Measurements from ENCODE around the gene NEDD4L. TPM values are rescaled to one million over a fixed set of nuclear protein-coding genes. Genes with fewer than 3 reads are reported as not detected.

The NEDD4L gene
- total RNA-seq, 1 donor from 2014 or later, result 209 TPM

DNA sequence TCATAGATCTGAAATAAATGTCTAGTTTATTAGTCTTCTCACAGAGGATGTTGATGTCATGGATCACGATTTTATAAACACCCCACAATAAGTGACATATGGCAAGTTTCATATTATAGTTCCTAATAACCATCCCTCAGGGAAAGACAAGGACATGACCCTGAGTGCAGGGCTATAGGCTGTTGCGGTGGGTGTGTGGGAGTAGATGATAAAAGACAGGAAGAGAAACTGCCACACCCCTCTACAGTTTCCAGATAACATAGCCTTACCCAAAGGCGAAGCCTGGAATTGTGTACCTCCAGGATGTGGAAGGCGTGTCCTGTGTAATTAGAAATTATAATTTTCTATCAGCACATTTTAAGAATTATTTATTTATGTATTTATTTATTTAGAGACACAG lies 2.4 kb upstream of the NEDD4L start:
- TF ChIP-seq, protein P1, sequence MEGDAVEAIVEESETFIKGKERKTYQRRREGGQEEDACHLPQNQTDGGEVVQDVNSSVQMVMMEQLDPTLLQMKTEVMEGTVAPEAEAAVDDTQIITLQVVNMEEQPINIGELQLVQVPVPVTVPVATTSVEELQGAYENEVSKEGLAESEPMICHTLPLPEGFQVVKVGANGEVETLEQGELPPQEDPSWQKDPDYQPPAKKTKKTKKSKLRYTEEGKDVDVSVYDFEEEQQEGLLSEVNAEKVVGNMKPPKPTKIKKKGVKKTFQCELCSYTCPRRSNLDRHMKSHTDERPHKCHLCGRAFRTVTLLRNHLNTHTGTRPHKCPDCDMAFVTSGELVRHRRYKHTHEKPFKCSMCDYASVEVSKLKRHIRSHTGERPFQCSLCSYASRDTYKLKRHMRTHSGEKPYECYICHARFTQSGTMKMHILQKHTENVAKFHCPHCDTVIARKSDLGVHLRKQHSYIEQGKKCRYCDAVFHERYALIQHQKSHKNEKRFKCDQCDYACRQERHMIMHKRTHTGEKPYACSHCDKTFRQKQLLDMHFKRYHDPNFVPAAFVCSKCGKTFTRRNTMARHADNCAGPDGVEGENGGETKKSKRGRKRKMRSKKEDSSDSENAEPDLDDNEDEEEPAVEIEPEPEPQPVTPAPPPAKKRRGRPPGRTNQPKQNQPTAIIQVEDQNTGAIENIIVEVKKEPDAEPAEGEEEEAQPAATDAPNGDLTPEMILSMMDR (IDR thresholded peaks at IDR 0.05; ENCODE audit: partially characterized antibody, unreplicated experiment), result no peak
- Mint-ChIP-seq H3K27ac (ENCODE audit: unreplicated experiment) (no peak overlapping the region), H3K4me1 (ENCODE audit: low read depth, unreplicated experiment) (peaks cover 11% of the 10 kb centered on the region), H3K36me3 (ENCODE audit: unreplicated experiment) (no peaks in the 10 kb centered on the region), H3K4me3 (ENCODE audit: unreplicated experiment) (peak overlapping the region; percentile 56), H3K9me3 (ENCODE audit: unreplicated experiment) (peaks cover 18% of the 10 kb centered on the region), H3K27me3 (ENCODE audit: unreplicated experiment) (peaks cover 15% of the 10 kb centered on the region)
- DNase-seq, result no peak

DNA sequence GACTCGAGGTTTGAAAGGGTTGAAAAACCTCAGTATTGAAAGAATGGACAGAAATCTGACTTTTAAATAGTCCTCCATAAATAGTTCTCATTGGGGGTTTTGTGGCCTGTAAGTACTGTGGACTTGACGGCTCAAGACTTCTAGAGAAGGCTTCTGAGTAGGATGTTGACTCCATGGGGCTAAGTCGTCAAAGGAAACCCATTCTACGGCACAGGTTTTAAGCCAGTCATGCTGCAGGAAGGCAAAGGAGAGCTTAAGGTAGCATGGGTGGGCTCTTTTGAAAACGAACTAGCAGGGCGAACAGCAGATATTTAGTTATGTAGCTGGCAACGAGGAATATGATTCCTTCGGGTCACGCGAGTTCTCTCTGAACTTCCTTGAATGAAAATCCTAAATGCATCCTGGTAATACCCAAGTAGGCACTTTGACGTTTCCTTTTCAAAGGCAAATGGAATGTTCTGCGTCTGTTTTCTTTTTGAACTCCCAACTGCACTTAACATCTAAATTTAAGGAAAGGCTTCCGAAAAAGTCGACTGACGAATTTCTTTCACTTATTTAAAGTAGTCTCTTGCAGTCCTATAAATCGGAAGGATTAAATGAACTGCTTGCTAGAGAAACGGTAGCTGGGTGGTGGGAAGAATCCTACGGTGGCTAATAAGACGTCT lies 1.1 kb upstream of the NEDD4L start:
- H3K27me3 Mint-ChIP-seq (ENCODE audit: unreplicated experiment), result peaks cover 15% of the 10 kb centered on the region
- TF ChIP-seq, protein P1 (IDR thresholded peaks at IDR 0.05; ENCODE audit: partially characterized antibody, unreplicated experiment), result no peak
- peak overlapping the region; percentile 92 for H3K4me3 Mint-ChIP-seq (ENCODE audit: unreplicated experiment)
- peaks cover 18% of the 10 kb centered on the region for H3K9me3 Mint-ChIP-seq (ENCODE audit: unreplicated experiment)
- no peaks in the 10 kb centered on the region for H3K36me3 Mint-ChIP-seq (ENCODE audit: unreplicated experiment)
- peak overlapping the region; percentile 86 for H3K27ac Mint-ChIP-seq (ENCODE audit: unreplicated experiment)
- peaks cover 20% of the 10 kb centered on the region for H3K4me1 Mint-ChIP-seq (ENCODE audit: low read depth, unreplicated experiment)
- DNase-seq, result no peak

DNA sequence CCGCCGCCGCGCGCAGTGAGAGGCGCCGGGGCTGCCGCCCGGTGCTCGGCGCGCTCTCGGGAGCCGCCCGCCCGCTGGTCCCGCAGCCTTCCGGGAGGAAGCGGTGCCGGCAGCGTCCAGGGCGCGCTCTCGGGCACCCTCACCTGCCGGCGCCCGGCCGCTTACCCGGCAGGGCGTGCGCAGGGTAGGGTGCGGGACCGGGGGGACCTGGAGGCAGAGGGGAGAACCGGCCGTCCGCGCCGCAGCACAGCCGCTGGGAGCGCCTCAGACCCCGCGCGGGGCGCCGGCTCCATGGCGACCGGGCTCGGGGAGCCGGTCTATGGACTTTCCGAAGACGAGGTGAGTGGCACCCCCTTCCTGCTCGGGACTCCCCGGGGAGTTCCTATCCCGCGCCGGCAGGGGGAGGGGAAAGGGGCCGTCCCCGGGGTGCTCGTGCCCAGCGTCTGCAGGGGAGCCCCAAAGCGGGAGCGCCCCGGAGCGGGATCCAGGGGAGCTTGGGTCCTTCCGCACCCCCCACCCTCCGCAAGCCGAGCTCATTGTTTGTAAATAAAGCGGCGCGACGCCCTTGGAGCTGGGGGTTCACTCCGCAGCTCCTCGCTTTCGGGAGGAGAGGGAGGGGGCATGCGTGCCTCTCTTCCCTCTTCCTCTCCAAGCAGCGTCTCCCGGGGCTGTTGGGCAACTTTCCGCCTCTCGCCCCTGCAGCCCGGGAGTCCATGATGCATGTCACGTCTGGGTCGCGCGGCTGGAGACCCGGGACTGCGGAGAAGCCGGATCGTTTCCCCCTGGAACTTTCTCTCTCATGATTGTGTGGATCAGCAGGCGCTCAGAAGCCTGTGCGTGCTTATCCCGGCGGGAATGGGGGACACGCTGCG lies 580 bp downstream of the NEDD4L start:
- H3K9me3 Mint-ChIP-seq (ENCODE audit: unreplicated experiment), result peaks cover 18% of the 10 kb centered on the region
- DNase-seq, result peak; percentile 69
- peaks cover 15% of the 10 kb centered on the region for H3K27me3 Mint-ChIP-seq (ENCODE audit: unreplicated experiment)
- H3K36me3 Mint-ChIP-seq (ENCODE audit: unreplicated experiment), result no peaks in the 10 kb centered on the region
- H3K4me3 Mint-ChIP-seq (ENCODE audit: unreplicated experiment), result peak overlapping the region; percentile 98
- peak overlapping the region; percentile 99 for H3K27ac Mint-ChIP-seq (ENCODE audit: unreplicated experiment)
- peaks cover 27% of the 10 kb centered on the region for H3K4me1 Mint-ChIP-seq (ENCODE audit: low read depth, unreplicated experiment)
- TF ChIP-seq, protein P1 (IDR thresholded peaks at IDR 0.05; ENCODE audit: partially characterized antibody, unreplicated experiment), result no peak

DNA sequence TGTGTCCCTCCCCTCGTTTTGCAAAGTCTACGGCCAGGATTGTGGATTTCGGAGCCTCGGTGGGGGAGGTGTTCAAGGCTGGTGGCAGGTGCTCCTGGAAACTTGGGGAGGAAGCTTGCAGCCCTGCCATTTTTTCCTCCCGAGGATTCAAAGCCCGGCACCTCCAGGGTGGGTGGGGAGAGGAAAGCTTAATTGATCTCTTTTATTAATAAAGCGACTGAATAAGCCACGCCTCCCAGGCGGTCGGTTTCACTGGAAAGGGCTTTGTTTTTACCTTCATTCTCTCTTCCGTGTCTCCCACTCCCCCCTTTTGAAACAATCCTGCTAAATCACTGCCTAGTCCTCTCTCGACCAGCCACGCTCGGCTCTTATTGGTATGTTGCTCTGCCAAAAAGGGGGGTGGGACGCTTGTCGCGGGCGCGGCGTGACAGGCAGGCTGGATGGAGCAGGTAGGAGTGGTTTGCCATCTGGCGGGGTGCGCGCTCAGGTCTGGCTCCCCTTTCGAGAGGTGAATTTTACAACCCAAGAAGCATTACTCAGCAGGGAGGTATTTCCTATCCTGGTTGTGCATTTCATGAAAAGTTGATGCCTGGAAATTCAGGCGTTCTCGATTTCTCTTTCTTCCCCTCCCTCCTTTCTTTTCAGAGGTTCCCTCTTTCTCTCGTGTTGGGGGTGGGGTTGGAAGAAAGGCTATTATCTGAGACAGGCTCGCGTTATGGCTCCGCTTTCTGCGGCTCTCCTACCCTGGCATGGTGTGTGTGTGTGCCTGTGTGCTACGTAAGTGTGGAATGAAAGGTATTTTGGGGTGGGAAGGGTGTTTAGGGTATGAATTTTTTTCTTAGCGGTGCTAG lies 1.4 kb downstream of the NEDD4L start:
- peak; percentile 68 for DNase-seq

More for the DNA sequence above, 1.4 kb downstream of the NEDD4L start:
- Mint-ChIP-seq H3K4me3 (ENCODE audit: unreplicated experiment) (peak overlapping the region; percentile 98), H3K27me3 (ENCODE audit: unreplicated experiment) (peaks cover 15% of the 10 kb centered on the region), H3K4me1 (ENCODE audit: low read depth, unreplicated experiment) (peaks cover 27% of the 10 kb centered on the region), H3K9me3 (ENCODE audit: unreplicated experiment) (peaks cover 18% of the 10 kb centered on the region), H3K27ac (ENCODE audit: unreplicated experiment) (peak overlapping the region; percentile 99), H3K36me3 (ENCODE audit: unreplicated experiment) (no peaks in the 10 kb centered on the region)
- TF ChIP-seq, protein P1 (IDR thresholded peaks at IDR 0.05; ENCODE audit: partially characterized antibody, unreplicated experiment), result no peak
